Measurements from ENCODE around the gene LEF1.

- no peak for TF ChIP-seq FIP1L1 (IDR thresholded peaks at IDR 0.05; ENCODE audit: low read depth, low read length, poor library complexity, severe bottlenecking)
- TF ChIP-seq ZBTB17 (CRISPR knock-in tag; IDR thresholded peaks at IDR 0.05): no peak
- no peak for TF ChIP-seq POLR2A (conservative IDR thresholded peaks at IDR 0.05)
- TF ChIP-seq CTCF (IDR thresholded peaks at IDR 0.05 in 2 of 3, conservative IDR thresholded peaks at IDR 0.05 in 1 of 3; ENCODE audit: insufficient read depth in 2 of 3, low read depth in 1 of 3, low read length in 3 of 3): no peak
- no peak for TF ChIP-seq TSHZ1 (CRISPR knock-in tag; IDR thresholded peaks at IDR 0.05)
- TF ChIP-seq TAF15 (IDR thresholded peaks at IDR 0.05; ENCODE audit: low read depth, low read length): no peak
- no peak for TF ChIP-seq MCM3 (IDR thresholded peaks at IDR 0.05)
- TF ChIP-seq MAZ (CRISPR knock-in tag; conservative IDR thresholded peaks at IDR 0.05 in 1 of 2, IDR thresholded peaks at IDR 0.05 in 1 of 2): no peak
- TF ChIP-seq BHLHE40 (IDR thresholded peaks at IDR 0.05; ENCODE audit: low read length): no peak
- no peak for TF ChIP-seq GABPA (tag; conservative IDR thresholded peaks at IDR 0.05; ENCODE audit: low read depth)
- no peak for TF ChIP-seq MYBL2 (IDR thresholded peaks at IDR 0.05; ENCODE audit: low read depth)
- no peak for TF ChIP-seq MYBL2 (CRISPR knock-in tag; IDR thresholded peaks at IDR 0.05; ENCODE audit: borderline replicate concordance)
These were observed 40.8 kb upstream of the LEF1 start for GRCh38 chr4:108209489-108209888.

Data from K562 (cell line).